HepG2 (cell line): ENCODE measurements around the gene MAST1. TPM values are rescaled to one million over a fixed set of nuclear protein-coding genes. Genes with fewer than 3 reads are reported as not detected.

Source experiments
- ATAC-seq: fragments of 200-7000 bp; cut with Tn5 transposase; 3 replicates; pipeline ENCODE4 v1.9.1; 2020; ENCODE audit warnings: mild to moderate bottlenecking, moderate library complexity
- BruUV-seq: library from RNA; stranded (reverse); fragments of 400-500 nt; replicated peaks from 2 replicates; lab custom pipeline; 2021; lab: Mats Ljungman, UMichigan
- CTCF ChIA-PET: fragments of 300-600 bp; formaldehyde crosslinking; extraction: SDS; loops from one replicate; lab custom pipeline; 2021; ENCODE audit warnings: low total read pairs, inconsistent platforms, low intra/inter-chr PET ratio; lab: Yijun Ruan, JAX
- POLR2A ChIA-PET: fragments of 350-600 bp; sonication (Branson Sonifier 250); formaldehyde crosslinking; loops from one replicate; lab custom pipeline; 2020; ENCODE audit warnings: antibody characterized with exemption, inconsistent platforms; lab: Yijun Ruan, JAX
- DNase-seq: peaks from one replicate; pipeline ENCODE4 v3.0.0-alpha.2; 2015; ENCODE audit warnings: low spot score
- FAIRE-seq: peaks from 3 replicates; lab custom pipeline; 2011; peaks lifted over from hg19 to GRCh38; lab: Jason Lieb, UNC
- H2AFZ ChIP-seq: one replicate; pipeline ENCODE4 v1.6.1; 2011; ENCODE audit warnings: low read length, inconsistent platforms
- H3K27ac ChIP-seq: fragments of 300-600 bp; 3 replicates; pipeline ENCODE4 v1.8.0; 2011; ENCODE audit warnings: mixed run types, mild to moderate bottlenecking, mixed read lengths, low read length, inconsistent platforms; ENCODE audit not compliant: insufficient read depth; ENCODE audit errors: extremely low read length
- H3K27me3 ChIP-seq, 2 experiments: fragments of 200-600 bp in 1 of 2; 2 replicates in 1 of 2; 3 replicates in 1 of 2; pipeline versions ENCODE4 v1.6.0 to v1.8.0; 2011; ENCODE audit warnings: low read length in 2 of 2, mild to moderate bottlenecking in 2 of 2, moderate library complexity in 2 of 2, inconsistent platforms in 1 of 2; ENCODE audit not compliant: insufficient read depth in 2 of 2, control insufficient read depth in 1 of 2
- H3K36me3 ChIP-seq, 2 experiments: fragments of 200-600 bp in 1 of 2; replicated peaks in 1 of 2; 2 replicates in 1 of 2; 3 replicates in 1 of 2; pipeline versions ENCODE4 v1.5.1 to v1.8.0; 2011; ENCODE audit warnings: low read length in 2 of 2, inconsistent platforms in 1 of 2; ENCODE audit not compliant: insufficient read depth in 2 of 2, control insufficient read depth in 1 of 2
- H3K4me1 ChIP-seq: 2 replicates; pipeline ENCODE4 v1.5.1; 2012; ENCODE audit warnings: low read length, inconsistent platforms; ENCODE audit not compliant: insufficient read depth
- H3K4me2 ChIP-seq: 2 replicates; pipeline ENCODE4 v1.6.0; 2011; ENCODE audit warnings: low read depth, low read length, inconsistent platforms
- H3K4me3 ChIP-seq, 3 experiments: fragments of 200-600 bp in 1 of 3; sonication (generic), shearing (Covaris generic) in 1 of 3; replicated peaks in 1 of 3; 2 replicates each; pipeline ENCODE4 v1.5.1; 2011 to 2016; ENCODE audit warnings: low read length in 3 of 3, inconsistent platforms in 2 of 3, low read depth in 2 of 3, mild to moderate bottlenecking in 2 of 3, control low read depth in 1 of 3, mixed read lengths in 1 of 3; ENCODE audit not compliant: insufficient read depth in 1 of 3
- H3K79me2 ChIP-seq: one replicate; pipeline ENCODE4 v1.6.1; 2011; ENCODE audit warnings: low read length, inconsistent platforms; ENCODE audit not compliant: insufficient read depth
- H3K9ac ChIP-seq: 2 replicates; pipeline ENCODE4 v1.6.0; 2011; ENCODE audit warnings: mild to moderate bottlenecking, low read depth, low read length, inconsistent platforms; ENCODE audit not compliant: insufficient read depth
- H3K9me3 ChIP-seq: 2 replicates; pipeline ENCODE4 v1.5.1; 2012; ENCODE audit warnings: mild to moderate bottlenecking, low read length
- H4K20me1 ChIP-seq: 2 replicates; pipeline ENCODE4 v1.6.0; 2011; ENCODE audit warnings: inconsistent platforms, mild to moderate bottlenecking, low read length, moderate library complexity; ENCODE audit not compliant: insufficient read depth
- ARID5B ChIP-seq: IDR thresholded peaks from 2 replicates; pipeline ENCODE4 v1.4.0; 2020; ENCODE audit warnings: mild to moderate bottlenecking, missing genetic modification reagents
- CBX5 ChIP-seq: sonication (generic); formaldehyde crosslinking; IDR thresholded peaks from 2 replicates; pipeline ENCODE4 v1.4.0; 2020; ENCODE audit warnings: missing genetic modification reagents, borderline replicate concordance
- HNRNPK ChIP-seq: fragments of 200-400 bp; formaldehyde crosslinking; IDR thresholded peaks from 2 replicates; pipeline ENCODE4 v1.6.1; 2018; ENCODE audit warnings: low read length, low read depth, moderate library complexity, mild to moderate bottlenecking; ENCODE audit not compliant: poor library complexity, severe bottlenecking
- JUNB ChIP-seq: sonication (generic); formaldehyde crosslinking; IDR thresholded peaks from 2 replicates; pipeline ENCODE4 v1.8.0; 2022; ENCODE audit warnings: missing genetic modification reagents, mild to moderate bottlenecking, borderline replicate concordance
- NCOA2 ChIP-seq: sonication (generic); formaldehyde crosslinking; IDR thresholded peaks from 2 replicates; pipeline ENCODE4 v1.8.0; 2022; ENCODE audit warnings: inconsistent platforms
- NR2F6 ChIP-seq, 2 experiments: IDR thresholded peaks; 2 replicates each; pipeline ENCODE4 v1.6.1; 2016; ENCODE audit warnings: antibody characterized with exemption in 1 of 2, mild to moderate bottlenecking in 1 of 2
- POLR2AphosphoS5 ChIP-seq: IDR thresholded peaks from 2 replicates; pipeline ENCODE4 v1.6.1; 2012; ENCODE audit warnings: low read depth, low read length
- RFX1 ChIP-seq: fragments of 450-650 bp; IDR thresholded peaks from 2 replicates; pipeline ENCODE4 v1.6.1; 2017
- SAP130 ChIP-seq: IDR thresholded peaks from 2 replicates; pipeline ENCODE4 v1.6.1; 2016; ENCODE audit warnings: low read depth
- TFAP4 ChIP-seq: sonication (generic); IDR thresholded peaks from 2 replicates; pipeline ENCODE4 v1.6.1; 2016; ENCODE audit warnings: low read depth, borderline replicate concordance
- ZNF276 ChIP-seq: sonication (generic); formaldehyde crosslinking; IDR thresholded peaks from 2 replicates; pipeline ENCODE4 v1.4.0; 2020; ENCODE audit warnings: mild to moderate bottlenecking, low read depth, missing genetic modification reagents
- ZNF501 ChIP-seq: sonication (generic); formaldehyde crosslinking; IDR thresholded peaks from 2 replicates; pipeline ENCODE4 v1.5.1; 2020; ENCODE audit warnings: mild to moderate bottlenecking, moderate library complexity, missing genetic modification reagents
- ZNF580 ChIP-seq: IDR thresholded peaks from 2 replicates; pipeline ENCODE4 v1.6.1; 2016; ENCODE audit warnings: low read depth, borderline replicate concordance
- WGBS: methylation state at CpG from one replicate; pipeline ENCODE4 v1.1.6; 2017; ENCODE audit warnings: low lambda C conversion rate; 5-methylcytosine and 5-hydroxymethylcytosine counted together
- in situ Hi-C: cut with HindIII; loops from 2 replicates; pipeline ENCODE4 v1.10.0; 2017; ENCODE audit warnings: low pct_unique_long_range_greater_than_20kb; ENCODE audit not compliant: extremely low pct_ligation_motif_present
- intact Hi-C: fragments of 100-400 bp; cut with micrococcal nuclease; formaldehyde crosslinking; loops from one replicate; pipeline ENCODE4 v1.10.0; 2022; ENCODE audit not compliant: unreplicated experiment
- polyA plus RNA-seq, 8 experiments: library from polyadenylated mRNA; depleted of rRNA in 3 of 8; stranded (reverse) in 7 of 8; unstranded in 1 of 8; fragments of >200 nt; fragmentation: Illumina TruSeq in 4 of 8; extraction: Trizol in 4 of 8; gene quantifications; 2 replicates each; pipeline versions ENCODE4 v1.2.1 to v1.2.3, GENCODE V29; 2011 to 2016; ENCODE audit warnings: low read depth in 4 of 8, missing spikeins in 1 of 8, mixed read lengths in 1 of 8; ENCODE audit not compliant: insufficient read depth in 1 of 8
- total RNA-seq, 5 experiments: library from RNA; depleted of rRNA; stranded (reverse); fragments of >200 nt; fragmentation: Illumina TruSeq; extraction: Trizol; gene quantifications; 2 replicates each; pipeline ENCODE4 v1.2.3, GENCODE V29; 2016; ENCODE audit warnings: low read depth in 1 of 5

The MAST1 gene
- total and polyA plus RNA-seq, 2 of the 13 experiments (the other 11 are each of a cell fraction or from before 2014, with no cell fraction given) = 0.73 to 4.7 TPM

DNA sequence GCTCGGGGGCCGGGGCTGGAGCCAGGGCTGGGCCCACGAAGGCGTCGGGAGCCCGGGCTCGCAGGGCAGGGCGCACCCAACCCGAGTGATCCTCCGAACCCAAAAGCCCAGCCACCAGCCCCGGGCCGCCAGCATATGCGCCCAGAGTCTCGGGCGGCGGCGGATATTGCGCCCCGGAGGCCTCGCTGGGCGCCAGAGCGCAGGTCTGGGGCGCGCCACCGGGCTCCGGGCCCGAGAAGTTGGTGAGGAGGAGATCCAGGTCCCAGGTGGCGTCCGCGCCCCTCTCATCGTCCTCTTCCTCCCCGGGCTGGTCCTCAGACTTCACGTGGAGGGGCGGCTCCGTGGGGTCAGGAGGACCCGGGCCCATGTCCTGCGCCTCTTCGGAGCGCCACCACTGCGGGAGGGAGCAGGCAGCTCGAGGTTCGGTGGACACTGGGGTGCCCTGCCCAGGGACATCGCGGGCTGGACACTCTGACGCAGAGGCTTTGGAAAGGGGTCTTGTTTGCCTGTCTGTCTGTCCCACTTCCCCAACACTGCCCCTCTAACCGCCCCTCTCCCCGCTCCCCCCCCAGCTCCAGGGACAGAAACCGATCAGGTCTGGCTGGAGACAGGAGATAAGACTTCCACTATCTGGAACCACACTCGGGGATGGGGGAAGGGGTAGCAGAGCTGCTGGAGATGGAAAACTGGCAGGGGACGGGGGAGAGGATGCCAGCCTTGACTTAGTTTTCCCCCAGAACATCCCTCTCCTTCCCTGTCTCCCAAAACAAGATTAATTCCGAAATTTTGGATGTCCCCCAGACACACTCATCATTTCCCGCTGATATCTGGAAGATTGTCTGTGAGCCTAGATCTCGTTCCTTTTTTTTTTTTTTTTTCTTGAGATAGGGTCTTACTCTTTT, 47.7 kb downstream of the MAST1 start (continued):
- TF ChIP-seq ARID5B (0 out of 2 replicates have a peak, but pooled peaks have one; percentile 0), ZNF276 (no peak), SAP130 (CRISPR knock-in tag) (peak; percentile 1; the same call in 1 of the 2 replicates)

- Histone ChIP-seq H3K4me2 (peak overlapping the region; percentile 22; the same call in 1 of the 2 replicates), H3K9ac (no peak overlapping the region), H3K79me2 (peaks cover 5% of the 10 kb centered on the region), H3K36me3 (no peaks in the 10 kb centered on the region), H4K20me1 (no peaks in the 10 kb centered on the region), H3K4me1 (peaks cover 45% of the 10 kb centered on the region), H2AFZ (no peak overlapping the region), H3K27me3 (peaks cover 0 to 18% of the 10 kb centered on the region in 2 experiments; a peak in 3 of 5 replicates), H3K27ac (no peak overlapping the region), H3K9me3 (peaks cover 13% of the 10 kb centered on the region), H3K4me3 (no peak overlapping the region)
- ATAC-seq = no peak
- ChIA-PET CTCF (interaction anchor here (1.9 kb wide), 1 partner anchor 79 kb away, joined by 10 read pairs; no protein-coding TSS in a partner anchor), POLR2A (no interaction called here)
- intact Hi-C loops = no loop called here
- BruUV-seq = no TSS peak
- no peak for FAIRE-seq
- WGBS = 54% methylated on average over 5 of the region's 5 CpGs
- DNase-seq = no peak
- in situ Hi-C loops = no loop called here
- no peak for TF ChIP-seq ZNF580 (CRISPR knock-in tag)
- no peak for TF ChIP-seq ZNF501 (CRISPR knock-in tag)
- no peak for TF ChIP-seq JUNB (CRISPR knock-in tag)
- TF ChIP-seq RFX1 = no peak
- no peak for TF ChIP-seq CBX5 (CRISPR knock-in tag)
- no peak for TF ChIP-seq POLR2AphosphoS5
- no peak for TF ChIP-seq HNRNPK
- no peak for TF ChIP-seq NCOA2 (CRISPR knock-in tag)
- TF ChIP-seq NR2F6 (IDR thresholded peaks at IDR 0.05) = no peak
- no peak for TF ChIP-seq NR2F6 (CRISPR knock-in tag; IDR thresholded peaks at IDR 0.05)
- TF ChIP-seq TFAP4 = no peak
Observed at GRCh38 chr19:12886651-12886968, 48.3 kb downstream of the MAST1 start.
